Ishikawa (cell line): Measurements from ENCODE around the gene PHLPP2.

Experiments
- CEBPB ChIP-seq: IDR thresholded peaks from 2 replicates; pipeline ENCODE4 v1.6.1; 2012
- CREB1 ChIP-seq: IDR thresholded peaks from 2 replicates; pipeline ENCODE4 v1.6.1; 2012; ENCODE audit warnings: low read depth
- EGR1 ChIP-seq: IDR thresholded peaks from 2 replicates; pipeline ENCODE4 v1.6.1; 2012
- EP300 ChIP-seq: IDR thresholded peaks from 2 replicates; pipeline ENCODE4 v1.6.1; 2012; ENCODE audit warnings: borderline replicate concordance
- FOXM1 ChIP-seq: IDR thresholded peaks from 2 replicates; pipeline ENCODE4 v1.6.1; 2012; ENCODE audit warnings: low read depth, borderline replicate concordance
- NFIC ChIP-seq: IDR thresholded peaks from 2 replicates; pipeline ENCODE4 v1.6.1; 2012
- RAD21 ChIP-seq: IDR thresholded peaks from 2 replicates; pipeline ENCODE4 v1.6.1; 2012; ENCODE audit warnings: low read depth
- REST ChIP-seq: IDR thresholded peaks from 2 replicates; pipeline ENCODE4 v1.6.1; 2012; ENCODE audit warnings: low read depth, mild to moderate bottlenecking
- TAF1 ChIP-seq: IDR thresholded peaks from 2 replicates; pipeline ENCODE4 v1.6.1; 2012; ENCODE audit warnings: low read depth, mild to moderate bottlenecking
- TCF12 ChIP-seq: IDR thresholded peaks from 2 replicates; pipeline ENCODE4 v1.6.1; 2012; ENCODE audit warnings: low read depth
- TEAD4 ChIP-seq: IDR thresholded peaks from 2 replicates; pipeline ENCODE4 v1.6.1; 2012
- YY1 ChIP-seq: IDR thresholded peaks from 2 replicates; pipeline ENCODE4 v1.6.1; 2012; ENCODE audit warnings: low read depth
- ZBTB7A ChIP-seq: IDR thresholded peaks from 2 replicates; pipeline ENCODE4 v1.6.1; 2012; ENCODE audit warnings: low read depth
- TF ChIP-seq, protein P1 (sequence below): IDR thresholded peaks from 2 replicates; pipeline ENCODE4 v1.6.1; 2012
- TF ChIP-seq, protein P2 (sequence below): IDR thresholded peaks from 2 replicates; pipeline ENCODE4 v1.6.1; 2012

PHLPP2 gene

DNA sequence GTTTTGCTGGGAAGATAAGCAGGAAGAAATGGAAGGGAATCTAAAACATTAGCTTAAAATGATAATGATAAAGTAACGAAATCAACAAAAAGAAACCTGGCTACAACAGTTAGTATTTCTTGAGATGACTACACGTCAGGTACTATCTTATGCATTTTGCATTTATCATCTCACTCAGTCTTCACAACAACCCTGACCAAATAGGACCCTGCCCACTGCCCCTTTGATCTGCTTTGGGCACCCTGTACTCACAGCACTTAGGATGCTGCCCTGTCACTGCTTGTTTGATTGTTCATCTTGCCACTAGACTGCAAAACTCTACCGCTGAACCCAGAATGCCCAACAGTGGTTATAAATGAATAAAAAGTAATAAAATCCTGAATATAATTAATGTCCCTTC is 53.3 kb downstream of the PHLPP2 start:
- TF ChIP-seq NFIC (no peak), YY1 (no peak), REST (no peak), TAF1 (no peak), CREB1 (no peak), EP300 (no peak), EGR1 (no peak), FOXM1 (no peak), TCF12 (no peak), CEBPB (no peak), TEAD4 (no peak), RAD21 (no peak), ZBTB7A (no peak)
- TF ChIP-seq, protein P1, sequence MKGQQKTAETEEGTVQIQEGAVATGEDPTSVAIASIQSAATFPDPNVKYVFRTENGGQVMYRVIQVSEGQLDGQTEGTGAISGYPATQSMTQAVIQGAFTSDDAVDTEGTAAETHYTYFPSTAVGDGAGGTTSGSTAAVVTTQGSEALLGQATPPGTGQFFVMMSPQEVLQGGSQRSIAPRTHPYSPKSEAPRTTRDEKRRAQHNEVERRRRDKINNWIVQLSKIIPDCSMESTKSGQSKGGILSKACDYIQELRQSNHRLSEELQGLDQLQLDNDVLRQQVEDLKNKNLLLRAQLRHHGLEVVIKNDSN, result no peak
- TF ChIP-seq, protein P2, sequence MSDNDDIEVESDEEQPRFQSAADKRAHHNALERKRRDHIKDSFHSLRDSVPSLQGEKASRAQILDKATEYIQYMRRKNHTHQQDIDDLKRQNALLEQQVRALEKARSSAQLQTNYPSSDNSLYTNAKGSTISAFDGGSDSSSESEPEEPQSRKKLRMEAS, result no peak

GRCh38 chr16:71670537-71670936 is 54.0 kb downstream of the PHLPP2 start:
- no peak for TF ChIP-seq TCF12
- no peak for TF ChIP-seq ZBTB7A
- TF ChIP-seq REST, result no peak
- TF ChIP-seq CEBPB, result no peak
- TF ChIP-seq TEAD4, result no peak
- TF ChIP-seq EP300, result no peak
- no peak for TF ChIP-seq YY1
- no peak for TF ChIP-seq FOXM1
- no peak for TF ChIP-seq NFIC
- TF ChIP-seq CREB1, result no peak
- TF ChIP-seq RAD21, result no peak

GRCh38 chr16:71669926-71670536 is 54.5 kb downstream of the PHLPP2 start:
- TF ChIP-seq REST, result no peak
- no peak for TF ChIP-seq ZBTB7A
- TF ChIP-seq YY1, result no peak
- no peak for TF ChIP-seq TCF12
- TF ChIP-seq EGR1, result no peak

GRCh38 chr16:71666928-71667707 is 57.4 kb downstream of the PHLPP2 start:
- no peak for TF ChIP-seq REST
- no peak for TF ChIP-seq TEAD4
- TF ChIP-seq CEBPB, result no peak
- no peak for TF ChIP-seq TCF12
- TF ChIP-seq EGR1, result no peak
- no peak for TF ChIP-seq ZBTB7A
- no peak for TF ChIP-seq CREB1
- no peak for TF ChIP-seq FOXM1
